ENCODE measurements around the gene LRRC53.

Gene LRRC53

DNA sequence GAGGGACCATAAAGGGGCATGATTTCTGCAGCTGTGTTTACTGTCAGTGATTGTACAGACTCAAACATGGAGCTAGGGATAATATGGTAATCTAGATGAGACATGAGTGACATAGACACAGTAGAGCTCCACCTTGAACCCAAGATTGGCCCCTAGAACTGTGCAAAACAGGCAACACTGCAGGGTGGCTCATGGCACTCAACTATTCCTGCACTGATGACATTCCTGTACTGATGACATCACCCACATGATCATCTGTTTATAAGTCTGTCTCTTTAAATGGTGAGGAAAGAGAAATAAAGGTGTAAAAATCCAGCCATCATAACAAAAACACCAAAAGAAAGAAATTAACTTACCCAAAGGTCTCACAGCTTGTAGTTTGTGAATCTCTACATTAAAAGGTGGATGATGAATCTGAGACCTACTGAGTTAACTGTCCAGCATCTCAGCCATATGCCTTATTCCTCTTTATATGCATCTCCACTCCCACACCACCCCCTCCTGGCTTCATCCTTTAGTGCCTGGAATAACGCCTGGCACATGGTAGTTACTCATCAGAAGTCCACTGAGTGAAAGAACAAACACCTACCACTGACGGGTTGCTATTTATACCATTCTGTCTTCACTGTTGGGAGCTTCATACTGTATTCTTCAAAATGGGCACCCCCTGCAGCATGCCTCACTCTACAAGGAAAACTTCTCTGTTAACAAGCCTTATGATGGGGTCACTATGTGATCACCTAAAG, at the start of gene LRRC53:
Gene LRRC53 (minus strand): TSS at position 442 of the 746 bp plus-strand sequence. CDS start 29,262 bp downstream, outside the sequence.
- H3K27ac ChIP-seq (ENCODE audit: low read length): no peak within 1 kb of the TSS

GRCh38 chr1:74549932-74550331, 37.5 kb upstream of the LRRC53 start:
- Histone ChIP-seq H3K27ac (ENCODE audit: low read length) (no peak overlapping the region), H3K27me3 (ENCODE audit: low read depth, low read length) (no peaks in the 10 kb centered on the region), H3K9me3 (ENCODE audit: control insufficient read depth in 1 of 2, low read length in 2 of 2) (no peaks in the 10 kb centered on the region), H3K4me1 (ENCODE audit: control insufficient read depth in 1 of 2, insufficient read depth in 2 of 2, low read length in 2 of 2) (no peaks in the 10 kb centered on the region), H3K36me3 (ENCODE audit: control insufficient read depth in 1 of 2, insufficient read depth in 2 of 2, low read length in 2 of 2) (no peaks in the 10 kb centered on the region), H3K4me3 (ENCODE audit: low read depth in 1 of 2, low read length in 2 of 2) (no peak overlapping the region)

More for the DNA sequence above, at the start of gene LRRC53:
- no peaks in the 10 kb centered on the region for H3K9me3 ChIP-seq (ENCODE audit: control insufficient read depth in 1 of 2, low read length in 2 of 2)
- H3K36me3 ChIP-seq (ENCODE audit: control insufficient read depth in 1 of 2, insufficient read depth in 2 of 2, low read length in 2 of 2): no peaks in the 10 kb centered on the region
- no peaks in the 10 kb centered on the region for H3K4me1 ChIP-seq (ENCODE audit: control insufficient read depth in 1 of 2, insufficient read depth in 2 of 2, low read length in 2 of 2)
- no peaks in the 10 kb centered on the region for H3K27me3 ChIP-seq (ENCODE audit: low read depth, low read length)
- H3K4me3 ChIP-seq (ENCODE audit: low read depth in 1 of 2, low read length in 2 of 2): no peak within 1 kb of the TSS

- H3K27me3 ChIP-seq (ENCODE audit: low read depth, low read length): no peaks in the 10 kb centered on the region
Observed at GRCh38 chr1:74548961-74549750, 36.7 kb upstream of the LRRC53 start.

GRCh38 chr1:74545821-74546220, 33.4 kb upstream of the LRRC53 start:
- no peak overlapping the region for H3K27ac ChIP-seq (ENCODE audit: low read length)
- H3K27me3 ChIP-seq (ENCODE audit: low read depth, low read length): no peaks in the 10 kb centered on the region
- H3K36me3 ChIP-seq (ENCODE audit: control insufficient read depth in 1 of 2, insufficient read depth in 2 of 2, low read length in 2 of 2): no peaks in the 10 kb centered on the region
- H3K9me3 ChIP-seq (ENCODE audit: control insufficient read depth in 1 of 2, low read length in 2 of 2): no peaks in the 10 kb centered on the region
- H3K4me3 ChIP-seq (ENCODE audit: low read depth in 1 of 2, low read length in 2 of 2): no peak overlapping the region
- no peaks in the 10 kb centered on the region for H3K4me1 ChIP-seq (ENCODE audit: control insufficient read depth in 1 of 2, insufficient read depth in 2 of 2, low read length in 2 of 2)

More at GRCh38 chr1:74548961-74549750, 36.7 kb upstream of the LRRC53 start:
- Histone ChIP-seq H3K9me3 (ENCODE audit: control insufficient read depth in 1 of 2, low read length in 2 of 2) (no peaks in the 10 kb centered on the region), H3K4me1 (ENCODE audit: control insufficient read depth in 1 of 2, insufficient read depth in 2 of 2, low read length in 2 of 2) (no peaks in the 10 kb centered on the region), H3K4me3 (ENCODE audit: low read depth in 1 of 2, low read length in 2 of 2) (no peak overlapping the region), H3K36me3 (ENCODE audit: control insufficient read depth in 1 of 2, insufficient read depth in 2 of 2, low read length in 2 of 2) (no peaks in the 10 kb centered on the region), H3K27ac (ENCODE audit: low read length) (no peak overlapping the region)

DNA sequence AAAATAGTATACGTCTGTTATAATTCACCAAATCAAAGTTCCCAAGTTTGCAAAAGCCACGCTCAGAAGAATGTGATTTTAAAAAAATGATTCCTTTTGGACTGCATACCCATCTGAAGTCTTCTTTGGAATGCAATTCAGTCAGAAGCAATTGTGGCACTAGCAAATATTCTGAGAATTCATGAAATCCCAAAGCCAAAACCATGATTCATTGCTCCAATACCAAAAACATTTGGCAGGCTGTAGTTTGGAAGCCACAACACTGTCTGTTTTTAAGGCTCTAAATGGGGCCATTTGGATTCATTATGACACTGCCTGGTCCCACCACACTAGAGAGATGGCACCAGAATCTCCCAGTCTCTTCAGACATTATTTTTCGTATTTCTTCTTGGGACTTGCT, 21.8 kb upstream of the LRRC53 start:
- Histone ChIP-seq H3K4me3 (ENCODE audit: low read depth in 1 of 2, low read length in 2 of 2) (no peak overlapping the region), H3K36me3 (ENCODE audit: control insufficient read depth in 1 of 2, insufficient read depth in 2 of 2, low read length in 2 of 2) (no peaks in the 10 kb centered on the region), H3K9me3 (ENCODE audit: control insufficient read depth in 1 of 2, low read length in 2 of 2) (no peaks in the 10 kb centered on the region), H3K4me1 (ENCODE audit: control insufficient read depth in 1 of 2, insufficient read depth in 2 of 2, low read length in 2 of 2) (no peaks in the 10 kb centered on the region), H3K27ac (ENCODE audit: low read length) (no peak overlapping the region), H3K27me3 (ENCODE audit: low read depth, low read length) (no peaks in the 10 kb centered on the region)

DNA sequence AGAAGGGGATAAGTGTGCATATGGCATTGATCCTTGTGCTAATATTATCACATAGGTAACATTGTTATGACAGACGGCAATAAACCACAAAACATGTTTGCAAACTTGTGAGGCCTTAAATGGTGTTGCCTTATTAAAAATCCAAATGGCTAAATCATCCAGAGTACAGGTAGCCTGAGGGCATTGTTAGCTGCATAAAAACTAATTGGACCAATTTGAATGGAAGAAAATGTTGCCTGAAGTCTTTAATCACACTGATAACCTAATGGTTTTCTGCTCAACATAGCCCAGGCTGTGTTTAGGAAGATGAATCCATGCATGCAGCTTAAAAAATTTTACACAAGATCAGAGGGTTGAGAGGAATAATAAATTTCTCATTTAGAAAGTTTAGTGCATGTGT, 19.4 kb upstream of the LRRC53 start:
- peaks cover 0 to under 1% of the 10 kb centered on the region in 2 donors for H3K4me1 ChIP-seq (ENCODE audit: control insufficient read depth in 1 of 2, insufficient read depth in 2 of 2, low read length in 2 of 2)
- H3K9me3 ChIP-seq (ENCODE audit: control insufficient read depth in 1 of 2, low read length in 2 of 2): no peaks in the 10 kb centered on the region
- no peak overlapping the region for H3K27ac ChIP-seq (ENCODE audit: low read length)
- no peaks in the 10 kb centered on the region for H3K27me3 ChIP-seq (ENCODE audit: low read depth, low read length)
- no peaks in the 10 kb centered on the region for H3K36me3 ChIP-seq (ENCODE audit: control insufficient read depth in 1 of 2, insufficient read depth in 2 of 2, low read length in 2 of 2)
- H3K4me3 ChIP-seq (ENCODE audit: low read depth in 1 of 2, low read length in 2 of 2): no peak overlapping the region

- Histone ChIP-seq H3K9me3 (ENCODE audit: control insufficient read depth in 1 of 2, low read length in 2 of 2) (no peaks in the 10 kb centered on the region), H3K27me3 (ENCODE audit: low read depth, low read length) (no peaks in the 10 kb centered on the region), H3K27ac (ENCODE audit: low read length) (no peak overlapping the region), H3K4me1 (ENCODE audit: control insufficient read depth in 1 of 2, insufficient read depth in 2 of 2, low read length in 2 of 2) (peaks cover 0 to 3% of the 10 kb centered on the region in 2 donors), H3K36me3 (ENCODE audit: control insufficient read depth in 1 of 2, insufficient read depth in 2 of 2, low read length in 2 of 2) (no peaks in the 10 kb centered on the region), H3K4me3 (ENCODE audit: low read depth in 1 of 2, low read length in 2 of 2) (no peak overlapping the region)
Observed at GRCh38 chr1:74530892-74531291, 18.5 kb upstream of the LRRC53 start.

DNA sequence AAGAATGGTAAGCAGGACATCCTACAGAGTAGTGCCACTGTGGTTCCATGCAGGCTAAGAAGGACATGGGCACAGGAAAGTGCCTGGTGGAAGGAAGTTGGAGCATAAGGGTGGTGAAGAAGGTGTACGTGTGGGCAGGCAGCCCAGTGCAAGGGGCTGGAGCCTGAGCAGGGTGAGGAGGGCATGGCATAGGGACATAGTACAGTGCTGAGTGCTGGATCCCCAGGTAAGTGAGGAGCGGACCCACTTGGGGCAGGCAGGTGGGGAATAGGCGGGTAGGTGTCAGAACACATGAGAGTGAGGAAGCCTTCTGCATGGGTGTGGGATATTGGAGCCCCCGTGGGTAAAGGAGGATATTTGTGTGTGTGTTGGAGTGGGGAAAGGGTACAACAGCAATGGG, 15.7 kb upstream of the LRRC53 start:
- no peaks in the 10 kb centered on the region for H3K36me3 ChIP-seq (ENCODE audit: control insufficient read depth in 1 of 2, insufficient read depth in 2 of 2, low read length in 2 of 2)
- H3K9me3 ChIP-seq (ENCODE audit: control insufficient read depth in 1 of 2, low read length in 2 of 2): no peaks in the 10 kb centered on the region
- no peaks in the 10 kb centered on the region for H3K27me3 ChIP-seq (ENCODE audit: low read depth, low read length)
- H3K4me3 ChIP-seq (ENCODE audit: low read depth in 1 of 2, low read length in 2 of 2): no peak overlapping the region
- peaks cover 0 to 3% of the 10 kb centered on the region in 2 donors for H3K4me1 ChIP-seq (ENCODE audit: control insufficient read depth in 1 of 2, insufficient read depth in 2 of 2, low read length in 2 of 2)
- H3K27ac ChIP-seq (ENCODE audit: low read length): no peak overlapping the region

GRCh38 chr1:74526708-74527107, 14.3 kb upstream of the LRRC53 start:
- Histone ChIP-seq H3K27me3 (ENCODE audit: low read depth, low read length) (no peaks in the 10 kb centered on the region), H3K27ac (ENCODE audit: low read length) (no peak overlapping the region)

DNA sequence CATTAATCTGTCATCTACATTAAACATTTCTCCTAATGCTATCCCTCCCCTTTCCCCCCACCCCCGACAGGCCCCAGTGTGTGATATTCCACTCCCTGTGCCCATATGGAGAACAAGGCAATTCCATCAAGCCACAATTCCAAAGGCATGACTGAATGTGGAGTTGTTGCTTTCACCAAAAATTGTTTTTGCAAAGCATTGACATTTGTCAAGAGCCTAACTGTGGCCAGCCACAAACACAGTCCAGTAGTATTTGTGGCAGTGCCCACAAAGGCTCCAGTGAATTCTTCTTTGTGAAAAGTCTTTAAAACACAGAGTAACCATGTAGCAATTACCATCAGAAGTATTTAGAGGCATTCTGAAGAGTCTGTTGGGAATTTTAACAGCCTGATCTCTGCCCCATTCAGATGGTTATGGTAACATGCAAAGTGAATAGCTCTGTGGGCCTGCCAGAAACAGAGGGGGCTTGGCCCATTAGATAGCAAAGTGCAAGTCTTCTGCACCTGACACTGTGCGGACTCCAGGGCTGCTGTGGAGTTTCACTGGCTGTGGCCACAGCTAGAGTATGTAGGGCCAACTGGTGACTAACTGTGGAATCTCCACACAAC, 11.6 kb upstream of the LRRC53 start:
- no peaks in the 10 kb centered on the region for H3K27me3 ChIP-seq (ENCODE audit: low read depth, low read length)
- no peaks in the 10 kb centered on the region for H3K36me3 ChIP-seq (ENCODE audit: control insufficient read depth in 1 of 2, insufficient read depth in 2 of 2, low read length in 2 of 2)
- no peak overlapping the region for H3K27ac ChIP-seq (ENCODE audit: low read length)
- H3K4me3 ChIP-seq (ENCODE audit: low read depth in 1 of 2, low read length in 2 of 2): no peak overlapping the region
- peaks cover 0 to 3% of the 10 kb centered on the region in 2 donors for H3K4me1 ChIP-seq (ENCODE audit: control insufficient read depth in 1 of 2, insufficient read depth in 2 of 2, low read length in 2 of 2)
- no peaks in the 10 kb centered on the region for H3K9me3 ChIP-seq (ENCODE audit: control insufficient read depth in 1 of 2, low read length in 2 of 2)

More at GRCh38 chr1:74526708-74527107, 14.3 kb upstream of the LRRC53 start:
- Histone ChIP-seq H3K4me1 (ENCODE audit: control insufficient read depth in 1 of 2, insufficient read depth in 2 of 2, low read length in 2 of 2) (peaks cover 0 to 3% of the 10 kb centered on the region in 2 donors), H3K4me3 (ENCODE audit: low read depth in 1 of 2, low read length in 2 of 2) (no peak overlapping the region), H3K9me3 (ENCODE audit: control insufficient read depth in 1 of 2, low read length in 2 of 2) (no peaks in the 10 kb centered on the region), H3K36me3 (ENCODE audit: control insufficient read depth in 1 of 2, insufficient read depth in 2 of 2, low read length in 2 of 2) (no peaks in the 10 kb centered on the region)

DNA sequence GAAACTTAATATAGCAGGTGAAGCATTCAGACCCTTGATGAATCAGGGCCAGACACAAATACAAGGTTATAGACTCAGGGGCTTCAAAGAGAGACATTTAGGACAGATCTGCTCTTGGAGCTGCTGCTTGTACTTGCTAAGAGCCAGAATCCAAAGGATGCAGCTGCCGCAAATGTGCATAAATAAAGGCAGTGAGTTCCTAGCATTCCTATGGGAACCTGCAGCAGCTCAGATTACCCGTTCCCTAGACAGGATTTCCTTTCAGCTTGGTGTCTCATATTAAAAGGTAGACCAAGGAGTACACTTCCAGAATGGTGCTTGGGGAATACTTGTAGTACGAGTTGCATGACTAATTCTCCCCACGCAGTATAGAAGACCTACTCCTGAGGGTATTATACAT, 9.7 kb upstream of the LRRC53 start:
- no peak overlapping the region for H3K27ac ChIP-seq (ENCODE audit: low read length)
- peaks cover 0 to 3% of the 10 kb centered on the region in 2 donors for H3K4me1 ChIP-seq (ENCODE audit: control insufficient read depth in 1 of 2, insufficient read depth in 2 of 2, low read length in 2 of 2)
- H3K4me3 ChIP-seq (ENCODE audit: low read depth in 1 of 2, low read length in 2 of 2): no peak overlapping the region

More for the DNA sequence above, 9.7 kb upstream of the LRRC53 start:
- H3K9me3 ChIP-seq (ENCODE audit: control insufficient read depth in 1 of 2, low read length in 2 of 2): no peaks in the 10 kb centered on the region
- no peaks in the 10 kb centered on the region for H3K27me3 ChIP-seq (ENCODE audit: low read depth, low read length)
- H3K36me3 ChIP-seq (ENCODE audit: control insufficient read depth in 1 of 2, insufficient read depth in 2 of 2, low read length in 2 of 2): no peaks in the 10 kb centered on the region
